Measurements from ENCODE around the gene FUCA1.

DNA sequence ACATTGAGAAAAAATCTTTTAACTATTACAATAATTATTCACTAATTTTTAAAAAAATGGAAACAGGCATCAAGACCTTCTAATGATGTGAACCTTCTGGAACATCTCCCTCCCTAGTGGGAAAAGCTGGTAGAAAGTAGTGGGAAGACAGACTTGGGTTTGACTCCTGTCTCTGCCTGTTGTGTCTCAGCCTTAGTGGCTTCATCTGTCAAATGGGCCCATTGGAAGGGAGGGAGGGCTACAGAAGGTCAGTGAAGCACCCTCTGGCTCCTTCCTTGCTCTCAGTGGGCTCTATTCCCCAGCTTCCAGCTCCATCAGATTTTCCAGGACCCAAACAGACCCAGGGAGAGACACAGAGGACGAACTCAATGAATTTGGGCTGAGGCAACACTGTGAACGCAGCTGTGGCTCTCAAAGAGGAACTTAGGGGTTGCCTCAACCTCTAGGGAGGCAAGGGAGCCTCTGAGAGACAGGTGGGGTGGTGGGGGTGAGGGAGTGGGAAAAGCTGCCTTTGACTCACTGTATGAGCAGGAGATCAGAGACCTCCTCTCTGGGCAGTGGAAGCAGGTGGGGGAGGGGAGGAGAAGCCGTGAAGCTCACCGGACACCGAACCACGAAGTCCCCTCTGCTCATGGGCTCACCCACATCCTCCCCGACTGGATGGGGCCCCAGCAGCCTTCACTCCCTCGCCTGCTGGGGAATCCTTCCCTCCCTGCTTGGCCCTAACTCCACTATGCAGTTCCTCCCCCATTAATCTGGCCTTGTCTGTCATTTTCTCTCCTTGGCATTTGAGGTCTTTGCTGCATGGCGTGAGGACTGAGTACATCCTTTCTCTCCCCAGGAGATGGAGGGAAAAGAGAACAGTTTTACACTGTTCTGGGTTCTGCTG, 40.6 kb upstream of the FUCA1 start:
- TF ChIP-seq SP1 (IDR thresholded peaks at IDR 0.05) (no peak), FOXM1 (IDR thresholded peaks at IDR 0.05; ENCODE audit: borderline replicate concordance) (no peak), FOXK2 (IDR thresholded peaks at IDR 0.05) (no peak), SUZ12 (IDR thresholded peaks at IDR 0.05) (no peak), LEF1 (IDR thresholded peaks at IDR 0.05; ENCODE audit: borderline replicate concordance) (no peak)
- TF ChIP-seq, protein P1, sequence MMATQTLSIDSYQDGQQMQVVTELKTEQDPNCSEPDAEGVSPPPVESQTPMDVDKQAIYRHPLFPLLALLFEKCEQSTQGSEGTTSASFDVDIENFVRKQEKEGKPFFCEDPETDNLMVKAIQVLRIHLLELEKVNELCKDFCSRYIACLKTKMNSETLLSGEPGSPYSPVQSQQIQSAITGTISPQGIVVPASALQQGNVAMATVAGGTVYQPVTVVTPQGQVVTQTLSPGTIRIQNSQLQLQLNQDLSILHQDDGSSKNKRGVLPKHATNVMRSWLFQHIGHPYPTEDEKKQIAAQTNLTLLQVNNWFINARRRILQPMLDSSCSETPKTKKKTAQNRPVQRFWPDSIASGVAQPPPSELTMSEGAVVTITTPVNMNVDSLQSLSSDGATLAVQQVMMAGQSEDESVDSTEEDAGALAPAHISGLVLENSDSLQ (IDR thresholded peaks at IDR 0.05): no peak
